GM03348 (cell line): ENCODE data around the gene LRP5.

Experiments
- DNase-seq: peaks from one replicate; pipeline ENCODE4 v3.0.0; 2012; ENCODE audit warnings: low spot score

LRP5 gene

GRCh38 chr11:68347345-68347744 lies 35.0 kb downstream of the LRP5 start:
- DNase-seq, result no peak

GRCh38 chr11:68347841-68348240 lies 35.5 kb downstream of the LRP5 start:
- no peak for DNase-seq

DNA sequence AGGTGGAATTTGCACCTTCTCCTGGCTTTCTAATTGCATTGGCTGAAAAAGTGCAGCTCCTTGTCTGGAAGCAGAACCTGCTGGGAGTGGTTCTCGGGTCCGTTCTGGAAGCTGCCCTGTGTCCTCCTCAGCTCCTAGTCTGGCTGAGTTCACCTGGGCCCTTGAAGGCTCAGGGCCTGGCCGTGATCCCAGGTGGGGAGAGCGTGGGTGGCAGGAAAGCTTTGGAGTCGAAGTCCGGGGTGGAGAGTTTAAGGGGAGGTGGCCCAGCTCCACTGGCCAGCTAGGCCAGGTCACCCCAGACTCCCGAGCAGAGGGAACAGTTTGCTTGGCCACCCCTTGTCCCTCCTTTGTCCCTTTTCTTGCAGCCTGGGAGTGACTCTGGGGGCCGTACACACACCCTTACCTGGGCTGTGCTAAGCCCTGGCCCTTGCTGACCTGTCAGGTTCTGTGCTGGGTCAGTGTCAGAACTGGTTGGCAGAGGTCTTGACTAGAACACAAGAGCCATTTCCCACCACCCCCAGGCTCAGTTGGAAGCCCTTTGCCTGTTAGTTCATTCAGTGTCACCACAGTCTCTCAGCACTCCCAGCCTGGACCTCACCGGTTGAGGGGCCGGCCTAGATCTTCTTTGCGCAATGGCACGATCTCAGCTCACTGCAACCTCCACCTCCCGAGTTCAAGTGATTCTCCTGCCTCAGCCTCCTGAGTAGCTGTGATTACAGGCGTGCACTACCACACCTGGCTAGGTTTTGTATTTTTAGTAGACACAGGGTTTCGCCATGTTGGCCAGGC lies 37.3 kb downstream of the LRP5 start:
- DNase-seq, result no peak

DNA sequence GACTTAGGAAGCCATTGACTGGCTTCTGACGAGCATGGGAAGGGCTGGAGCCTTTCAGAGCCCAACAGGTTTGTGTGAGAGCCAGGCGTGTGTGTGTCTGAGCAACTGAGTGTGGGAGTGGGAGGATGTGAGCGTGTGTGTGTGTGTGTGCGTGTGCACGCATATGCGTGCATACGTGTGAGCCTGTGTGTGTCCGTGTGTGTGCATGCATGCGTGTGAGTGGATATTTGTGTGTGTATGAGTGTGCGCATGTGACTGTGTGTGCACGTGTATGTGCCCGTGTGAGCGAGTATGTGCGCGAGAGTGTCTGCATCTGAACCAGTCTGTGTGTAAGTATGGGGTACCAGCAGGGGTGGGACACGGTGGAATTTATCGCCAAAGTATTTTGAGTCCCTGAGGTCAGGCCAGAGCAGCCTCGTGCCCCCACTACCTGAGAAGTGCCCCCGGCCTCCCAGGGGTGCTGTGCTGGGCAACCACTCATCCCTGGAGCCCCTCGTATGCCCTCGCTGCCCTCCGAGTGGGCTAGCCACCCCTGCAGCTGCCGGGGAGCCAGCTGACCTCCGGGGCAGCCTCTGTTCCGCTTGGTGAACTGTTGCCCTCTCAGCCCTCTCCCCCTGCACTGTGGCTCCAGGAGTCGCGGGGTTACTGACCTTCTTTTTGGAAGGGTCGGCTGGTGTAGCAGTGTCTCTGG lies 38.5 kb downstream of the LRP5 start:
- no peak for DNase-seq

DNA sequence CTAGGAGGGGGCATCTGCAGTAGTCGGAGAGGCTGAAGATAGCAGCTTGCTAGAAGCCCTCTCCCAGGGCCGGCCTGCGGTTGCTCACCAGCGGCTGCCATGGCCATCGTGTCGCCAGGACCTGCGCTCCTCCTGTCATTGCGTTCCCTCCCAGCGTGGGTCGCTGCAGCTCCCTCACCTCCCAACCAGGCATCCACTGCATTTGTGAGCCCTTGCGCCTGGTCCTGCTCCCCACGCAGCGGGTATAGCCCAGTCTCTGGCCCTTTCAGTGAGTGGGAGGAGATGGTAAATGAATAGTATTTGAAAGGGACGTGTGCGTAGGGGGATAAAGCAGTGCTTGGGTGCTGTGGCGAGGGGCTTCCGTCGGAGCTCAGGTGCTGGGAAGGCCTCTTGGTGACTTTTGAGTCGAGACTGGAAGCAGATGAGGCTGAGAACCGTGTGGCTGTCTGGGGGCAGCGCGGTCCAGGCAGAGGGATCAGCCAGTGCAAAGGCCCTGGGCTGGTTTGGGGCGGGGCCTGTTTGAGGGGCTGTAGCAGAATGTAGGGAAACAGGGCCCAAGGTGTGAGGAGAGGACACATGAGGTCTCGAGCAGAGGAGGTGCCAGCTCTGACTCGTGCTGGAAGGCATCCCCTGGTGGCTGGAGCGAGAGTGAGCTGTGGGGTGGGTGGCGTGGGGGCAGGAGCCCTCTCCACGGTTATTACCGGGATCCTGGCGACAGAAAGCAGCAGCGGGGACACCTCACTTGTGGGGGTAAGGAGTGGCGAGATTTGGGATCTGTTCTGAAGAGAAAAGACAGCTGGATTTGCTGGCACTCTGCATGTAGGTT lies 39.3 kb downstream of the LRP5 start:
- DNase-seq, result no peak

DNA sequence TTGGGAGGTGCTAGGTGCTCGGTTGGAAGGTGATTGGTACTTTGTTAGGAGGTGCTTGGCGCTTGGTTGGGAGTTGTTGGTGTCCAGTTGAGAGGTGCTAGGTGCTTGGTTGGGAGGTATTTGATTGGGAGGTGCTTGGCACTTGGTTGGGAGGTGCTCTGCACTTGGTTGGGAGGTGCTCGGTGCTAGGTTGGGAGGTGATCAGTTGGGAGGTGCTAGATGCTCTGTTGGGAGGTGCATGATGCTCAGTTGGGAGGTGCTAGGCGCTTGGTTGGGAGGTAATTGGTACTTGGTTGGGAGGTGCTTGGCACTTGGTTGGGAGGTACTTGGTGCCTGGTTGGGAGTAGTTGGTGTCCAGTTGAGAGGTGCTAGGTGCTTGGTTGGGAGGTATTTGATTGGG lies 40.2 kb downstream of the LRP5 start:
- DNase-seq, result no peak

- DNase-seq, result no peak
Measured at GRCh38 chr11:68353118-68353517, 40.7 kb downstream of the LRP5 start.

- no peak for DNase-seq
Measured at GRCh38 chr11:68353669-68354068, 41.3 kb downstream of the LRP5 start.

DNA sequence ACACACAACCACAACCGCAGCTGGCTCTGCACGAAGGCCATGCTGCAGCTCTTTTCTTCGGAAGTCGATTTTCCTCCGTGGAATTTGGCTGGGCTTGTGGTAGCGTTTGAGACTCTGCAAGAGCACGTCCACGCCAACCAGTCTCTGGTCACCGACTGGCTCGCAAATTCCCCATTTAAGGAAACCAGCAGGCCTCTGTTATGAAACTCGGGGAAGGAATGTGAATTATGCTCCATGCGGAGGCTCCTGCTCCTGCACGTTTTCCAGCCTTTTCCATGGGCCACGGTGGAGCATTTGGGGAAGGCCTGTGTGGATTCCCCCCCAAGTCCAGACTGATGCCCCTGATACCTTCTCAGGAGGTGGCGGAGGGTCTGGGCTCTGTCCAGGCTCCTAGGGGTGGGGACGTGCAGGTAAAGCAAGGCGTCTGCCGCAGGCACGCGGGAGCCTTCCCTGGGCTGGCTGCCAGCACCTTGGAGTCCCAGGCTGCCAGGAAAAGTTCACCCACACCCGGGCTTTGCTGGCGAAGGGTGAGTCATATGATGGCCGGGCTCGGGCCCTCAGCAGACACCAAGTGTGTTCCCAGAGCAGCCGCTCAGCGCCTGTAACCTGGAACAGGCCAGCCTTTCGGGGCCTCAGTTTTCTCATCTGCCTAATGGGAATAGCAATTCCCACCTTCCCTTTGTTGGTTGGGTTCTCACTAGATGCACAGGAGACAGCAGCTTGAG lies 41.9 kb downstream of the LRP5 start:
- DNase-seq, result peak; percentile 96

DNA sequence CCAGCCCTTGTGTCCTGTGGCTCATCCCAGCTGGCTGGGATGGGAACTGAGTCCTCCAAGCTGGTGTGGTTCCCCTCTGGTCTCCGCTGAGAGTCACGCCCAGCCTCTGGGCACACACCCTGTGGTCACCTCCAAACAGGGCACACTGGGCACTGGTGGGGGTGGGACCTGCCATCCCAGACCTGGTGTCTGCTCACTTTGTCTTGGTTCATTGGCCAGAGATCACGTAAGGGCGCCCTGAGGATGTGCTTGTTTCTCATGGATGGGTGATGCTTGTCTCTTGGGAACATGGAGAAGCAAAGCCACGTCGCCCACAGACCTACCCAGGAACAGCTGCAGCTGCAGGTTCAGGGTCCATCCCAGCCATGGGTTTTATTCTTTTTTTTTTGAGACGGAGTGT lies 43.1 kb downstream of the LRP5 start:
- no peak for DNase-seq

- DNase-seq, result no peak
Measured at GRCh38 chr11:68357568-68357967, 45.2 kb downstream of the LRP5 start.

DNA sequence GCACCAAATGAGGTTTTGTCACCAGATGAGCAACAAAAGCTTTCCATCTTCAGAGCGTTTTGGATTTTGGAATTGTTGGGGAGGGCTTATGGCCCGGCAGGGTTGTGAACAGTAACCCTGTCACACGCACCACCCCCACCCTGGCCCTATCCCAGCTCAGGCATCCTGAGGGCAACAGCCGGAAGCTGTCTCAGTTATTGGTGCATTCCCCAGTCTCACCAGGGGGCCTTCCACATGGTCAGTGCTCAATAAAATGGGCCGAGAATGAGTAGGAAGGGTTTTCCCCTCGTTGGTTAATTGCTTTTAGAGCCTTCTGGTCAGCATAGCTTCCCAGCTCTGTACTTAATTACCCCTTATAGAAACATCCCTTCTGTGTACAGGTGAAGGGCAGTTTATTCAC lies 46.0 kb downstream of the LRP5 start:
- DNase-seq, result no peak

DNA sequence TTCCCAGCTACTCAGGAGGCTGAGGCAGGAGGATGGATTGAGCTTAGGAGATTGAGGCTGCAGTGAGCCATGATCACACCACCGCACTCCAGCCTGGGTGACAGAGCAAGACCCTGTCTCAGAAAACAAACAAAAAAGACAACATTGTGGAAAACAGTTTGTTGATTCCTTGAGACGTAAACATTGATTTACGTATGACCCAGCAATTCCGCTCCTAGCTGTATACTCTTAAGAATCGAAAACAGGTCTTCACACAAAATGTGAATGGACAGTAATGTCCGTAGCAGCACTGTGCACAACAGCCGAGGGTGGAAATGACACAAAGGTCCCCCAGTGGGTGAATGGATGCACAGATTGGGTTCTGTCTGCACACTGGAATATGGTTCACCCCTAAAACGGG lies 49.3 kb downstream of the LRP5 start:
- DNase-seq, result no peak

DNA sequence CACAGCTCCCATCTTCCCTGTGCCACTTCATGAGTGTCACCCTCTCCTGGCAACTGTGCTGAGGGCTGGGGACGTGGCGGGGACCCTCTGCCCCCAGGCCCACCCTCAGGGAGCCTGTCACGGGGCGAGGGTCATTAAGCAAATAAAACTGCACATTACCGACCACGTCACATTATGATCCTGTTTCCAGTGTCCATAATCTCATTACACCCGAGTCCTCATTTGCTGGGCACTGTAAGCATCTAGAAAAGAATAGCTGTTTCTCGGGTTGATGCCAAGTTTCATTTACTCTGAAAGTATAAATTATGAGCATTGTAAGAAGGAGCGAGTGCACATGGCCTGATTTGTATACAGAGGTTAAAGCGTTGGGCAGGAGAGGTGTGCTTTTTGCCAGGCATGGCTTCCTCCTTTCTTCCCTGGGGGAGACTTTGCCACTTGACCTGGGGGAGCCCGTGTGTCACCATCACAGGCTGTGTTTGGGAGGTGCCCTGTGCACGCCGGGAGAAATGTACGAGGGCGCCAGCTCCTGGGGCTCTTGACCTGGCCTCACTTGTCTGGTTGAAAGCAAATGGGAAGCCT lies 50.5 kb downstream of the LRP5 start:
- no peak for DNase-seq

DNA sequence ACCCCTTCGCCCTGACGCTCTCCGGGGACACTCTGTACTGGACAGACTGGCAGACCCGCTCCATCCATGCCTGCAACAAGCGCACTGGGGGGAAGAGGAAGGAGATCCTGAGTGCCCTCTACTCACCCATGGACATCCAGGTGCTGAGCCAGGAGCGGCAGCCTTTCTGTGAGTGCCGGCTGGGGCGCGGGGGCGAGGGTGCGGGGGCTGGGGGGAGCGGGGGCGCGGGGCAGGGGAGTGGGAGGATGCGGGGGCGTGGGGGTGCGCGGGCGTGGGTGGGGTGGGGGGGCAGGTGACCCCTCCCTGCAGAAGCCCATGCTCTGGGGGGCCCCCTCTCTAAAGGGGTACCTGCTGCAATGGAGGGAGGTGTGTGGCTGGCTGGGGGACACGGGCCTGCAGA lies 51.4 kb downstream of the LRP5 start:
- no peak for DNase-seq

- no peak for DNase-seq
Measured at GRCh38 chr11:68364581-68364980, 52.2 kb downstream of the LRP5 start.

DNA sequence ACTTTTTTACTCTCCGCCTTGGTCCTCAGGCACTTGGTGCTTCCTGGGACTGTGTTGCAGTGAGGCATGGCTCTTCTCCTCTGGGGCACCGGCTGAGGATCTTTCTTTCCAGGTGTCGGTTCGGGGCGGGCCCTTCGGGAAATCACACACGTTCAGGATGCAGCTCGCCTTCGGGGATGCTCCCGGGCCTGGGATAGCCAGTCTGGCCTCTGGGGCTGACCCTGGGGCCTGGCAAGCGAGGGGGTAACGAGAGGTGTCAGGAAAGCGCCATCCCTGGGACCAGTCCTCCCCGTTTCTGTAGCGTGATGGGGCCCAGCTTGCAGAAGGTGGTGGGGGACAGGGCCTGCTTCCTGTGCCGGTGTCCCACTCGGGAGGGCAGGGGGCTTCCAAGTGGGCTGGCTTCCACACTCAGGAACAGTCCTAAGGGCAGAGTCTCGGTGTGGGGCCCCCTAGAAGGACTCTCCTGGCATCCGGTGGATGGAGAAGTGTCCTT lies 53.6 kb downstream of the LRP5 start:
- DNase-seq, result no peak

GRCh38 chr11:68367252-68367651 lies 54.9 kb downstream of the LRP5 start:
- no peak for DNase-seq

DNA sequence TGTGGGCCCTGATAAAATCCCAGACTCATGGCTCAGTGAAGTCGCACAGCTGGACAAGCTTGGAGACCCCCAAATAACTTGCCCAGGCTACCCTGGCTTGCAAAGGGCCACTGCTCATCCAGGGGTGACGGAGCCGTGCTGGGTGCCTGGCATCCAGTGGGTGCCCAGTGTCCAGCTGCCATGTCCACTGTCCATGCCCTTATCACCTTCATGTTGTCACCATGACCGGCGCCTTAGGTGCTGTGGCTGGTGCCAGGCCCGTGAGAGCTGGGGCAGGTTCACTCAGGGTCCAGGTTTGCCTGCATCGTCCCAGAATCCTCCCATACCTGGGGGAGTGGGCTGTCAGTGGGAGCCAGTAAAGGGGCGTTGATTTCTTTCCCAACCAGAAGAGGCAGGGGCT lies 57.4 kb downstream of the LRP5 start:
- no peak for DNase-seq

GRCh38 chr11:68370211-68371111 lies 58.1 kb downstream of the LRP5 start:
- peak; percentile 36 for DNase-seq
